Small intestine (tissue), 16 donors: ENCODE results near the gene MARK2. TPM values are rescaled to one million over a fixed set of nuclear protein-coding genes. Genes with fewer than 3 reads are reported as not detected.

Source experiments
- DNase-seq, 2 donors: peaks; one replicate each; pipeline versions ENCODE4 v3.0.0 to v3.0.0-alpha.2; 2013
- FAIRE-seq: peaks from 2 replicates; lab custom pipeline; 2012; peaks lifted over from hg19 to GRCh38; lab: Jason Lieb, UNC
- H3K27ac ChIP-seq, 3 donors: one replicate each; pipeline ENCODE4 v1.5.1; 2013; ENCODE audit warnings: low read length in 2 of 3, mild to moderate bottlenecking in 2 of 3, control low read depth in 1 of 3, inconsistent platforms in 1 of 3, low read depth in 1 of 3, moderate library complexity in 1 of 3
- H3K27me3 ChIP-seq, 3 donors: one replicate each; pipeline ENCODE4 v1.6.1; 2013; ENCODE audit warnings: low read length in 3 of 3, inconsistent platforms in 1 of 3; ENCODE audit not compliant: control insufficient read depth in 3 of 3, insufficient read depth in 3 of 3
- H3K36me3 ChIP-seq, 3 donors: one replicate each; pipeline ENCODE4 v1.6.1; 2013; ENCODE audit warnings: low read length in 3 of 3, inconsistent platforms in 1 of 3, low read depth in 1 of 3, mild to moderate bottlenecking in 1 of 3, moderate library complexity in 1 of 3; ENCODE audit not compliant: control insufficient read depth in 3 of 3, insufficient read depth in 2 of 3
- H3K4me1 ChIP-seq, 3 donors: one replicate each; pipeline ENCODE4 v1.6.1; 2013; ENCODE audit warnings: low read length in 2 of 3, inconsistent platforms in 1 of 3, low read depth in 1 of 3, mild to moderate bottlenecking in 1 of 3, moderate library complexity in 1 of 3; ENCODE audit not compliant: control insufficient read depth in 3 of 3, insufficient read depth in 2 of 3
- H3K4me3 ChIP-seq, 3 donors: one replicate each; pipeline ENCODE4 v1.5.1; 2013; ENCODE audit warnings: low read length in 3 of 3, control low read depth in 1 of 3, inconsistent platforms in 1 of 3, low read depth in 1 of 3, mild to moderate bottlenecking in 1 of 3, moderate library complexity in 1 of 3
- H3K9me3 ChIP-seq, 2 donors: one replicate each; pipeline ENCODE4 v1.6.1; 2013; ENCODE audit warnings: low read depth in 1 of 2, low read length in 1 of 2; ENCODE audit not compliant: control insufficient read depth in 2 of 2, insufficient read depth in 1 of 2
- WGBS, 3 donors: extraction: QIAGEN DNeasy Blood & Tissue Kit; methylation state at CpG; one replicate each; pipeline ENCODE4 v1.1.7; 2013; 5-methylcytosine and 5-hydroxymethylcytosine counted together
- long read RNA-seq, 10 donors: transcript quantifications; one replicate each; lab custom pipeline, GENCODE V29; 2026
- polyA plus RNA-seq, 4 donors: library from polyadenylated mRNA; stranded (reverse) in 3 of 4; unstranded in 1 of 4; fragments of 200-250 nt in 3 of 4; fragments of 120-200 nt in 1 of 4; gene quantifications; one replicate each; pipeline versions ENCODE4 v1.2.1 to v1.2.3, GENCODE V29; 2013
- donor health status: healthy with polysubstance abuse.
- donor health status: control.
- donor health status: control.
- donor health status: Bipolar disorder and iron deficiency.
- donor health status: healthy.

The MARK2 gene
- polyA plus RNA-seq, result 10 to 100 TPM; 25.9 to 44.8 (median 28.1) TPM
- long read RNA-seq, donor 1, partial matches to known transcripts, result 16 of 19 reads
- long read RNA-seq, donor 1, other reads (novel, unspliced or antisense), result 0 of 19 reads
- long read RNA-seq, donor 2, result 0 reads
- long read RNA-seq, donor 3, partial matches to known transcripts, result 0 of 1 reads
- long read RNA-seq, donor 3, other reads (novel, unspliced or antisense), result 0 of 1 reads
- long read RNA-seq, donor 4, result 0 reads
- long read RNA-seq, donor 5, result 0 reads
- long read RNA-seq, donor 6, partial matches to known transcripts, result 6 of 6 reads
- long read RNA-seq, donor 6, other reads (novel, unspliced or antisense), result 0 of 6 reads
- long read RNA-seq, donor 7, result 0 reads
- long read RNA-seq, donor 8, result 0 reads
- long read RNA-seq, donor 9, result 0 reads
- long read RNA-seq, donor 10, partial matches to known transcripts, result 8 of 8 reads
- long read RNA-seq, donor 10, other reads (novel, unspliced or antisense), result 0 of 8 reads

- H3K27me3 ChIP-seq, result no peaks in the 10 kb centered on the region
- H3K27ac ChIP-seq, result peak within 1 kb of the TSS; percentile 71 to 92 (median 88)
- peaks cover 2 to 47% (median 10%) of the 10 kb centered on the region in 3 donors for H3K4me1 ChIP-seq
- DNase-seq (peak; percentile 99), FAIRE-seq (no peak)
- 0 to 1% (median 0%) methylated on average over 64 to 100 of the region's 100 CpGs for WGBS, 3 donors
- no peaks in the 10 kb centered on the region for H3K9me3 ChIP-seq
- peak within 1 kb of the TSS; percentile 73 to 93 (median 93) for H3K4me3 ChIP-seq
- H3K36me3 ChIP-seq, result peaks cover 0 to 16% (median 0%) of the 10 kb centered on the region in 3 donors
Observed at GRCh38 chr11:63838678-63839507, at the start of gene MARK2. Gene MARK2 (plus strand): TSS chr11:63839110. CDS start chr11:63839507, 397 bp downstream.

GRCh38 chr11:63791495-63792167 is 47.3 kb upstream of the MARK2 start:
- peaks cover 0 to 1% (median 0%) of the 10 kb centered on the region in 3 donors for H3K27me3 ChIP-seq
- FAIRE-seq (no peak), DNase-seq (no peak)
- WGBS, 3 donors, result 83 to 94% (median 92%) methylated on average over 6 of the region's 6 CpGs
- no peak overlapping the region for H3K4me3 ChIP-seq
- H3K9me3 ChIP-seq, result peaks cover 0 to 22% of the 10 kb centered on the region in 2 donors
- no peaks in the 10 kb centered on the region for H3K4me1 ChIP-seq
- no peak overlapping the region for H3K27ac ChIP-seq
- H3K36me3 ChIP-seq, result no peaks in the 10 kb centered on the region

GRCh38 chr11:63793161-63793560 is 45.7 kb upstream of the MARK2 start:
- H3K27ac ChIP-seq, result no peak overlapping the region
- no peak overlapping the region for H3K4me3 ChIP-seq
- peaks cover 0 to 22% of the 10 kb centered on the region in 2 donors for H3K9me3 ChIP-seq
- no peak for FAIRE-seq
- peaks cover 0 to 1% (median 0%) of the 10 kb centered on the region in 3 donors for H3K27me3 ChIP-seq
- no peaks in the 10 kb centered on the region for H3K36me3 ChIP-seq
- no peak for DNase-seq
- H3K4me1 ChIP-seq, result no peaks in the 10 kb centered on the region

- WGBS, 3 donors, result 76 to 84% (median 80%) methylated on average over 11 of the region's 11 CpGs
- H3K27ac ChIP-seq, result no peak overlapping the region
- peaks cover 0 to 1% (median 0%) of the 10 kb centered on the region in 3 donors for H3K27me3 ChIP-seq
- H3K4me1 ChIP-seq, result no peaks in the 10 kb centered on the region
- H3K4me3 ChIP-seq, result no peak overlapping the region
- FAIRE-seq (no peak), DNase-seq (no peak)
- H3K9me3 ChIP-seq, result peaks cover 0 to 22% of the 10 kb centered on the region in 2 donors
- no peaks in the 10 kb centered on the region for H3K36me3 ChIP-seq
Observed at GRCh38 chr11:63795066-63795465, 43.8 kb upstream of the MARK2 start.

GRCh38 chr11:63800921-63801320 is 38.0 kb upstream of the MARK2 start:
- FAIRE-seq, result no peak
- 85 to 89% (median 87%) methylated on average over 5 of the region's 5 CpGs for WGBS, 3 donors
- Histone ChIP-seq H3K9me3 (no peaks in the 10 kb centered on the region), H3K36me3 (no peaks in the 10 kb centered on the region), H3K27ac (no peak overlapping the region), H3K4me1 (peaks cover 0 to 11% (median 0%) of the 10 kb centered on the region in 3 donors), H3K27me3 (no peaks in the 10 kb centered on the region), H3K4me3 (no peak overlapping the region)
- DNase-seq, result no peak

GRCh38 chr11:63802637-63803414 is 36.1 kb upstream of the MARK2 start:
- Histone ChIP-seq H3K9me3 (no peaks in the 10 kb centered on the region), H3K27ac (no peak overlapping the region), H3K27me3 (no peaks in the 10 kb centered on the region), H3K4me3 (no peak overlapping the region), H3K4me1 (peaks cover 0 to 11% (median 0%) of the 10 kb centered on the region in 3 donors), H3K36me3 (no peaks in the 10 kb centered on the region)
- FAIRE-seq (no peak), DNase-seq (peak; percentile 24 to 52)
- WGBS, 3 donors, result 68 to 77% (median 70%) methylated on average over 10 of the region's 10 CpGs

- Histone ChIP-seq H3K4me1 (peaks cover 0 to 11% (median 0%) of the 10 kb centered on the region in 3 donors), H3K4me3 (no peak overlapping the region), H3K27me3 (no peaks in the 10 kb centered on the region), H3K36me3 (no peaks in the 10 kb centered on the region), H3K9me3 (no peaks in the 10 kb centered on the region), H3K27ac (peak overlapping the region in 1 of 3 donors; percentile 37)
- DNase-seq (peak; percentile 91 to 94), FAIRE-seq (no peak)
- WGBS, 3 donors, result 12 to 55% (median 32%) methylated on average over 6 of the region's 6 CpGs
Observed at GRCh38 chr11:63804259-63804658, 34.7 kb upstream of the MARK2 start.
